T-helper 1 cell (primary cell): ENCODE data around the gene RBM44.
"Not testable (repeated sequence)": the region's sequence is repeated elsewhere in the genome, so short reads cannot be mapped to it uniquely, and the experiment has no call there.

Source experiments
- DNase-seq, 5 donors: peaks; one replicate each; pipeline ENCODE4 v3.0.0-alpha.2; 2012 to 2020

RBM44 gene

DNA sequence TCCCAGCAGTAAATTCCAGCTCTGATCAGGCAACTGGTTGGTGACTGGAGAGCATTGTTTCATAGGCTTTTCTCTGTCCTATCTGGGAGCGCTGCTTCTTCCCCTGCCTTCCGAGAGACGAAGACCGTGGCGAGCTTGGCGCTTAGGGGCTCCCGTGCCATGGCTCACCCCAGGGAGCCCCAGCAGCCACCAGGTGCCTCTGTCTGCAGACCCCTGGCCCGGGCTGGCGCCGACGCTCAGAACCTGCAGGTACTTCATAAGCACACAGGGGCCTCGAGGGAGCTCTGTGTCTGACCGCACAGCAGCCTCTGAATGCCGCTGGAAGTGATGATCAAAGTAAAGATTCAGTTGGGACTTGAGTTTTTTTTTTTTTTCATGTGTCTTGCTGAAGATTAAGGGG lies 19.1 kb upstream of the RBM44 start:
- no peak for DNase-seq

DNA sequence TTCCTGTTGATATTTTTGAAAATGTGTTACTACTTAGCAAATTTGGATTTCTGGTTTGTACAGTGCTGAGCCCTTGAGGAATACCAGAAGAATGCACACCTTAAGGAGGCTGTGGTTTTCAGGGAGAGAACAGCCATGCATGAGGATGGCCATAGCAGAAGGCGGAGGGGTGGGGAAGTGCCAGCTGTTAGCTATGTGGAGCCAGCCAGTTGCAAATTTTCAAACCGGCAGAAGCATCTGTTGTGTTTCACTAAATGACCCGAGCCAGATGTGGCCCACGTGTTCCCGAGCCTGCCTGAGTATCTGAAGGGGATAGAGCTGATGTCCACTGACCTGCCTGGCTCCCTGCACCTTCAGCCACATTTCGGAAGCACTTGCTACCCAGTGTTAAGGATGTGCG lies 16.4 kb upstream of the RBM44 start:
- no peak for DNase-seq

DNA sequence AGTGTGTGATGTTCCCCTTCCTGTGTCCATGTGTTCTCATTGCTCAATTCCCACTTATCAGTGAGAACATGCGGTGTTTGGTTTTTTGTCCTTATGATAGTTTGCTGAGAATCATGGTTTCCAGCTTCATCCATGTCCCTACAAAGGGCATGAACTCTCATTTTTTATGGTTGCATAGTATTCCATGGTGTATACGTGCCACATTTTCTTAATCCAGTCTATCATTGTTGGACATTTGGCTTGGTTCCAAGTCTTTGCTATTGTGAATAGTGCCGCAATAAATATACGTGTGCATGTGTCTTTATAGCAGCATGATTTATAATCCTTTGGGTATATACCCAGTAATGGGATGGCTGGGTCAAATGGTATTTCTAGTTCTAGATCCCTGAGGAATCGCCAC lies 14.9 kb upstream of the RBM44 start:
- DNase-seq, result not testable (repeated sequence)

DNA sequence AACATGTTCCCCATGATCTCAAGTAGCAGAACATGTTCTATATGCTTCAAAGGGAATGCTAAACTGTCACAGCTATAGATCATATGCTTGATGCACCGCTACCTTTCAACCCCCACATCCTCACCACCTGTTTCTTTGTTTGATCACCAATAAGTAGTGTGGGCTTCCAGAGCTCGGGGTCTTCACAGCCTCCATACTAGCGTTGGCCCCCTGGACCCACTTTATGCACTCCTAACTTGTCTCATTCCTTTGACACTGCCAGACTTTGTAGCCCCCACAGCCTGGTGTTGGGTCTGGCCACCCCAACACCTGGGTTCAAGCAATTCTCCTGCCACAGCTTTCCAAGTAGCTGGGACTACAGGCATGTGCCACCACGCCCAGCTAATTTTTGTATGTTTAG lies 11.6 kb upstream of the RBM44 start:
- no peak for DNase-seq

DNA sequence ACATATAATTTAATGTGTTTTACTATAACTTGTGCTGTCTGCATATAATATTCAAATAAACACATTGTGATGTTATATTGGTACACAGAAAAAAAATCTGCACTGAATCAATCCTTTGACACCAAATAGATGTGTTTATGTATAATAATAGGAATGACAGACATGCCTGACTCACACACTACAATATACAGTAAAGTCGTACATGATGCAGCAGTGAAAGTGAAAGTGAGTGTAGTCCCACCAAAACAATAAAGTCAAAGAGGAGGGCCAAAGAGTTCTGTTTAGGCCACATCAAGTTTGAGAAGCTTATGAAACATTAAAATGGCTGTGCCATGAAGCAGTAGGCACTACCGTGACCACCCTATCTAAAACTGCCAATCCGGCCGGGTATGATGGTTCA lies 8.2 kb upstream of the RBM44 start:
- no peak for DNase-seq

GRCh38 chr2:237791977-237792727 lies 6.4 kb upstream of the RBM44 start:
- no peak for DNase-seq

DNA sequence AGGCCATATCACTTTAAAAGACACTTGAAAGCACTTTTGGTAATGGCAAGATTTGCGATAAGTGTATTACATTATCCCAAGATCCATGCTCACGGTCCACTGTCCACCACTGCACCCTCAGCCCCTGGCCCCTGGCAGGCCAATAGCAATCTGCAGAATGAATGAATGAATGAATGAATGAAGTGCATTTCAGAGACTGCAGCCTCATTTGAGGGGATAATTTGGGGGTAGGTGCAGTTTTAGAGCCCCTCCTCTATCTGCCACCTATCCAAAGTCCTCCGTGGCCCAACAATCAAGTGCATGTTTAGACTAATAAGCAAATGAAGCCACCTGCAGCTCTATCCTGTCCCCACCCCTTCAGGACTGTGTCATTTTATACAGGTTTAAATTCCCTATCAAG lies 1.3 kb upstream of the RBM44 start:
- no peak for DNase-seq

DNA sequence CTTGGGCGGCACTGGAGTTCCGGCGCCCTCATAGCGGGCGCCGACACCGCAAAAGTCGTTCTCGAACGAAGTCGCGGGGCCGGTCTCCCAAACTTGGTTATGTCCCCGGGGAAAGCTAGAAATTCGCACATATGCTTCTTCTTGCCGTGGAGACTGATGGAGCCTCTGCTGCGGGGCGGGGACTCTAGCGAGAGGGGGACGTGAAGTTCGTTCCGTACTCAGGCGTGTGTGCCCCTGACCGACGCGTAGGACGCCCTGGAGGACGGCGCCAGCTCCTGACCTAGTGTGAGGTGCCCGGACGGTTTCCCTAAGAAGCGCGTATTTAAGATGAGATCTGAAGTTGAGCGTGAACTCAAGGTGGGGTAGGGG lies 465 bp downstream of the RBM44 start:
- DNase-seq, result no peak

- DNase-seq, result no peak
Observed at GRCh38 chr2:237801466-237801865, 2.9 kb downstream of the RBM44 start.

- DNase-seq, result no peak
Observed at GRCh38 chr2:237806334-237806733, 7.8 kb downstream of the RBM44 start.

GRCh38 chr2:237815637-237816036 lies 17.1 kb downstream of the RBM44 start:
- DNase-seq, result peak in 1 of 5 donors; percentile 33

DNA sequence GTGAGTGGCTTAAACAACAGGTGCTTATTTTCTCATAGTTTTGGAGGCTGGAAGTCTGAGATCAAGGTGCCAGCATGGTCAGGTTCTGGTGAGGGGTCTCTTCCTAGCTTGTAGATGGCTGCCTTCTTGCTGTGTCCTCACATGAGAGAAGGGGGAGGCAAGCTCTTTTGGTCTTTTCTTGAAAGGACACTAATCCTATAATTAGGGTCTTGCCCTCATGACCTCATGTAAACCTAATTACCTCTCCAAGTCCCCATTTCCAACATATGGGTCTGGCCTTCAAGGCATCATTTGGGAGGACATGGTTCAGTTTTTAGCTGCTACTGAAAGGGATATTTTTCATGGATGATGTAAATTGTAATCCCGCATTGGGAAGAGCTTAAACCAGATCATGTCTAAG lies 18.0 kb downstream of the RBM44 start:
- no peak for DNase-seq

GRCh38 chr2:237818066-237818473 lies 19.5 kb downstream of the RBM44 start:
- peak in 1 of 5 donors; percentile 38 for DNase-seq

DNA sequence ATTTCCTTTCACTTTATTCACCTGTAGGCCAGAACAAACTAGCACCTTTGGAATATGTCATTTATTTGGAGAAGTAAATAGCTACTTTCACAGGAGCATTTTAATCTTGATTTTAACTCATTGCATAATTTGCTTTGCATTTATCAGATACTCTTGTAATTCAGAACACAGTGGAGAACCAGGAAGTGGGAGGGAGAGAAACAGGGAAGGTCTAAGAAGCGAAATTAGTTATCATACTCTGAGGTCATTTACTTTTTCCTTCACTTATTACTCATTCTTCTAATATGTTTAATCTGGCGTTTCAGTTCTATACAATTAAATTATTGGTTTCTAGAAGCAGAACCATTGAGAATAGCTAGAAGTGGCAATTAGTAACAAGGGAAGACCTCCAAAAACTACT lies 20.7 kb downstream of the RBM44 start:
- no peak for DNase-seq

DNA sequence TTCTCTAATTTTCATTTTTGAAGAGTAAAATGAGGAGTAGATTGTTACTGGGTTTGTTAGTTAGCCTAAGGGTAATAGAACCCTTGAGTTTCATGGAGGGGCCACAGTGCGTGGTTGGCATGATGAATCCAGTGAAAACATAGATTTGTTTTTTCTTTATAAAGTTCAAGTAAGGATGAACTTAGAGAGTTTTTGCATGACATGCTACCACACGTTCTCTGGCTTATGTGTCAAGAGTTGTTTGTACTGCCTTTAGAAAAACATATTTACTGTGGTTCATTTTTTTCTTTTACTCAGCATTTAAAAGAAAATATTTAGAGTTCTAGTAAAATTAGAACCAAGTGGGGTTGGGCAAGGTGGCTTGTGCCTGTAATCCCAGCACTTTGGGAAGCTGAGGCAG lies 21.8 kb downstream of the RBM44 start:
- DNase-seq, result no peak

DNA sequence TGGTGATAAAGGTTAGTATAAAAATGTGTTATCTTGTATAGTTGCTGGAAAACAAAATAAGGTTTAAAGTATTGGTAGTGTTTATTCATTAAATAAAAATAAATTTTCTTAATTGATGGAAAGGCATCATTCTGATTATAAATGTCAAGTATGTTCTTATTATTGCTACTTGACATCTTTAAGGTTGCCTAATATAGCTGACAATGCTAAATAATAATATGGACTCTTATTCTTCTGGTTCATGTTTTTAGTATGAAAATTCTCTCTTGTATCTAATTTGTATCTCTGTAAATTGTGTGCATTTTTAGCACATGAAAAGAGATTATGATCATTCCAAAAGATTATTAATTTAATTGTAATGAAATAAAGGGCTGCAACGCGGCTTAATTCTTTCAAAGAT lies 25.0 kb downstream of the RBM44 start:
- no peak for DNase-seq

GRCh38 chr2:237824085-237824484 lies 25.5 kb downstream of the RBM44 start:
- no peak for DNase-seq

DNA sequence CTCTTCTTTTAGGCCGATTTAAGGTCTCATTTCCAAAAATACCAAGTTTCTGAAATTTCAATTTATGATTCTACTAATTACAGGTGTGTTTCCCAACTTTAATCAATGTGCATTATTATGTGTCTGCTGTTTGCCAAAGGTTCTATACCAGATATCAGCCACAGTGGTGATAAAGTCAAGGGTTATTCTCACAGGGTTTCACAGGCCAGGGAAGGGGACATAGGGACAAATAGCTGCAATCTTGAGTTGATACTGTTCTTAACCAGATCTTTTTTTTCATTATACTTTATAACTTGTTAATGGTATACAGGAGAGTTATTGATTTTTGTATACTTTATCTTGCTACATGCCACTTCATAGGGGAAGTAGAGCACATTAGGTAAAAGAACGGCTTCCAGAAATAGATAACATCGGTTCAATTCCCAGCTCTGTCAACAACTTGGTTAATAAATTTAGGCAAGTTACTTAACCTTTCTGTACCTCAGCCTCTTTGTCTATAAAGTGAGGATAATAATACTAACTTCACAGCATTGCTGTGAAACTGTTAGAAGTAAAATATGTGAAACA lies 28.9 kb downstream of the RBM44 start:
- DNase-seq, result no peak

DNA sequence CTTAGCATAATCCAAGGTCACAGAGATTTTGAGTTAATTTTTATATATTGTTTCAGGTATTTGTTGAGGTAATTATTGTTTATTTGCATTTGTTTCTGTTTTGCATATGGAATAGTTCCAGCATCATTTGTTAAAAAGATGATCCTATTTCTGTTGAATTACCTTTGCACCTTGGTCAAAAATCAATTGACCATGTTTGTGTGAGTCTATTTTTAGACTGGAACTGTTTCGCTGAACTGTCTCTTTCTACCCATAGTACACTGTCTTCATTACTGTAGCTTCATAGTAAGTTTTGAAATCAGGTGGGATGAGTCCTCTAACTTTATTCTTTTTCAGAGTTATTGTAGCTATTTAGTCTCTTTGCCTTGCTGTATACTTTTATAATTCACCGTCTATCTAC lies 31.9 kb downstream of the RBM44 start:
- no peak for DNase-seq

GRCh38 chr2:237833546-237833945 lies 35.0 kb downstream of the RBM44 start:
- no peak for DNase-seq

GRCh38 chr2:237835372-237835771 lies 36.8 kb downstream of the RBM44 start:
- no peak for DNase-seq

DNA sequence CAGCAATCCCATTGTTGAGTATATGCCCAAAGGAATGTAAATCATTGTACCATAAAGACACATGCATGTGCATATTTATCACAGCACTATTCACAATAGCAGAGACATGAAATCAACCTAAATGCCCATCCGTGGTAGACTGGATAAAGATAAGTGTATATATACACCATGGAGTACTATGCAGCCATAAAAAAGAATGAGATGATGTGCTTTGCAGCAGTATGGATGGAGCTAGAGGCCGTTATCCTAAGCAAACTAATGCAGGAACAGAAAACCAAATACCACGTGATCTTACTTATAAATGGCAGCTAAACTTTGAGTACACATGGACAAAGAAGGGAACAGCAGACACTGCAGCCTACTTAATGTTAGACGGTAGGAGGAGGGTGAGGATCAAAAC lies 42.5 kb downstream of the RBM44 start:
- DNase-seq, result no peak

DNA sequence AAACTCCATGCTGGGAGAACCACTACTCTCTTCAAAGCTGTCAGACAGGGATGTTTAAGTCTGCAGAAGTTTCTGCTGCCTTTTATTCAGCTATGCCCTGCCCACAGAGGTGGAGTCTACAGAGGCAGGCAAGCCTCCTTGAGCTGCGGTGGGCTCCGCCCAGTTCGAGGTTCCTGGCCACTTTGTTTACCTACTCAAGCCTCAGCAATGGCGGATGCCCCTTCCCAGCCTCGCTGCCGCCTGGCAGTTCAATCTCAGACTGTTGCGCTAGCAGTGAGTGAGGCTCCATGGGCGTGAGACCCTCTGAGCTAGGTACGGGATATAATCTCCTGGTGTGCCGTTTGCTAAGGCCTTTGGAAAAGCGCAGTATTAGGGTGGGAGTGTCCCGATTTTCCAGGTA lies 50.4 kb downstream of the RBM44 start:
- DNase-seq, result not testable (repeated sequence)

DNA sequence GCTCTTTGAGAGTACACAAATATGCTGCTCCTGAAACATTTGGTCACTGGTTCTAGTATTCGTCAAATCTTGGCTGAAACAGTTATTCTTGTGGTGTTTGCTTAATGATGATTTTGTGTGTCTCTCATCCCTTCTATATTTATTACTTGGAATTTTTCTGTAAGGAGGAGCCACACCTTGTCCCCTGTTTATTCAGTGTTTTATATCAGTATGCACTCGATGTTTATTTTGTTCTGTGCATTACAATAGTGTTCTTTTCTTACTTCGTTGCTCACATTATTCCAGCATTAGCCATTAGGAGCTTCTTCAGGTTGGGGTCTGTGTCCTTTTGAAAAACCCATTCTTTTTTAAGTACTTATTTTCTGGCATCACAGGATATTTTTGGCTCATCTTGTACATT lies 55.7 kb downstream of the RBM44 start:
- DNase-seq, result no peak

GRCh38 chr2:237857791-237858190 lies 59.2 kb downstream of the RBM44 start:
- no peak for DNase-seq
